ENCODE results near the gene MICB.
A peak's percentile ranks its signal among the peaks of the same experiment; 100 is the strongest.
"Not testable (repeated sequence)": the region's sequence is repeated elsewhere in the genome, so short reads cannot be mapped to it uniquely, and the experiment has no call there.

Gene MICB

DNA sequence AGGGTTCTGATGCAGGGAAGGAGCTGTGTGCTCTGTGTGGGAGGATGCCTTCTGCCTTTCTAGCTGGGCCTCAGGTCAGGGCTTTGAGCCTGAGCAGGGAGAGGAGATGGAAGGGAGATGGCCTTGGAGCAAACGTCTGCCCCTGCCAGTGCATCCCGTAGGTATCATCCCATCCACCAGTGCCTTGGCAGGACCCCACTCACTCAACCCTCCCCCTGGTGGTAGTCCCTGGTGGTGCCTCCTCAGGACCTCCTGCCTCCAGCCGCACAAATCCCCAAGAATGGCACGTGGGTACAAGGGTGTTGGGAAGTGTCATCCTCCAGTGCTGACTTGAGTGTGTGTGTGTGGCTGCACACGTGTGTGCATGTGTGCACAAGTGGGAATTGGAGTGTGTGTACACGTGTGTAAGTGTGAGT, 23.1 kb upstream of the MICB start:
- no peak for DNase-seq (ENCODE audit: low spot score)

GRCh38 chr6:31476515-31477139, 21.3 kb upstream of the MICB start:
- no peak for DNase-seq (ENCODE audit: low spot score)

DNA sequence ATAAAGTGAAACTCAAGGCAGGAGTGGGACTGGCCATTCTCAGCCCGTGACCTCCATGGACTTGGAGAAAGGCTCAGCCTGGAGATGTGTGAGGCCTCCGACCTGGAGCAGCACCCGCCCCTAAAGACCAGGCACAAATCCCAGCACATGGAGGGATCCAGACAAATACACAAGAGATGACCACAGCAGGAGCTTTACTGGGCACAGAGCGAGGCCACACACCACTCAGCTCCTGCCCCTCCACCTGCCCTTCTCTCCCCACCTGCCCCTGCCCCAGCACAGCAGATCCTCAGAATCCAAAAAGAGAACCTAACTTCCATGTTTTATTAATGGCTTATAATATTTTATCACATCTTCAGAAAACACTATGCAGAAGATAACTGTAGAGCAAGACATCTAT, 20.4 kb upstream of the MICB start:
- DNase-seq (ENCODE audit: low spot score), result no peak

GRCh38 chr6:31478186-31478950, 19.6 kb upstream of the MICB start:
- no peak for DNase-seq (ENCODE audit: low spot score)

GRCh38 chr6:31479151-31479932, 18.6 kb upstream of the MICB start:
- DNase-seq (ENCODE audit: low spot score), result no peak

- no peak for DNase-seq (ENCODE audit: low spot score)
These were observed 17.9 kb upstream of the MICB start for GRCh38 chr6:31479933-31480535.

DNA sequence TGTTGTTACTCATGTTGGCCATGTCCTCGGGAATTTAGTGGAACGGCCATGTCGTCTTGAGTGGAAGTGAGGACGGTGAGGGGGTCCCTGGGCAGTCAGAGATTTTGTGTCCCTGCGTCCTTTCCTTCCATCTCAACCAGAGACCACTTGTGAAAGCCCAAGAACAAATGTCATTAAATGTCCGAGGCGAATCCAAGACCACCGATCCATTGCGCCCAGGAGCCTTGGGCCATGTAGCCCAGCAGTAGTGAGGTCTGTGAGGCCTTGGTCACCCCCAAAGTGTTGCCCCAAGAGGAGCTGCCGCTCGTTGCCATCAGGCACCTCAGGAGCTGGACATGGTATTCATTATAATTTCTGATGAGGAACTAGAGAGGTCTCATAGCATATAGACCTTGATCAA, 17.4 kb upstream of the MICB start:
- DNase-seq (ENCODE audit: low spot score), result no peak

GRCh38 chr6:31483392-31483791, 14.6 kb upstream of the MICB start:
- no peak for DNase-seq (ENCODE audit: low spot score)

GRCh38 chr6:31485055-31485454, 12.9 kb upstream of the MICB start:
- DNase-seq (ENCODE audit: low spot score), result no peak

GRCh38 chr6:31486065-31486837, 11.7 kb upstream of the MICB start:
- DNase-seq (ENCODE audit: low spot score), result not testable (repeated sequence)

- DNase-seq (ENCODE audit: low spot score), result not testable (repeated sequence)
These were observed 10.3 kb upstream of the MICB start for GRCh38 chr6:31487674-31488073.

- DNase-seq (ENCODE audit: low spot score), result no peak
These were observed 8.9 kb upstream of the MICB start for GRCh38 chr6:31489086-31489485.

DNA sequence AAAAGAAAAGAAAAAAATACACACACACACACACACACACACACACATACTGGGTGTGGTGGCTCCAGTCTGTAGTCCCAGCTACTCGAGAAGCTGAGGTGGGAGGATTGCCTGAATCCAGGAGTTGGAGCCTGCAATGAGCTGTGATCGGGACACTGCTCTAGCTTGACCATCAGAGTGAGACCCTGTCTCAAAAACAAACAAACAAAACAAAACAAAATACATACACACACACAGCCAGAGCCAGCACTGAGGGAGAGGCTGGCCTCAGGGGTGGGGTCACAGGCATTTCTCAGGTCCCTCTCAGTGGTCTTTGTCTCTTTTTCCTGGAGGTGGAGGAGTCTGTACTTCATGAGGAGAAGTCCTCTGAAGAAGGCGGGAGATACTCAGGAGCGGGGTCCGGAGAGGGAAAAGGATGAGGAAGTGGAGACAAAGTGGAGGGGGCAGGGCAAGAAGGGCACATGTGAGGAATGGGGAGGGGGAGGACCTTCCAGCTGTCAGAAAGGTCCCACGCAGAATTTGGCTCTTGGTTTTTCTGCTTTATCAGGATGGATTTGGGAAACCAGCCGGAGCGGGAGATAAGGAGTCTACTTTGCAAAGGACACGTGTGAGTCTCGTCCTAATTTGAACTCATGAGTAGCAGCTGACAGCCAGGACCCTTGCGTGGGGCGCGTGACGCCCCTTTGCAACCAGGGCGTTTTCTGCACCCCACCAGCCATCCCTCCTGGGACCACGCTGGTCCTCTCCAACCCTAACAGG, 7.7 kb upstream of the MICB start:
- no peak for DNase-seq (ENCODE audit: low spot score)

DNA sequence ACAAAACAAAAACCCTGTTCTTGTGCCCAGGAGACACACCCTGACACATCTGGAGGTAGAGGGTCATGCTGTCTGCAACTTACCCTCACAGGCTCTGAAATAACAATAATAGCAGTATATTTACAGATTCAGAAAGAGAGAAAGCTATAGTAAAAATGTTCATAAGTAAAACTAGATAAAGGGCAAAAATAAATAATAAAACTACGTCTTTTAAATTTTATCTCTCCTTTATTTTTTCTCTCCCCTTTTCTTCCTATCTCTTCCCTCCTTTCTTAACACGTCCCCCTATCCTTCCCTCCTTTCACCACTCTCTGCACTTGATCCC, 4.4 kb upstream of the MICB start:
- DNase-seq (ENCODE audit: low spot score), result not testable (repeated sequence)

- DNase-seq (ENCODE audit: low spot score), result peak; percentile 60
These were observed 3.9 kb upstream of the MICB start for GRCh38 chr6:31493875-31494694.

DNA sequence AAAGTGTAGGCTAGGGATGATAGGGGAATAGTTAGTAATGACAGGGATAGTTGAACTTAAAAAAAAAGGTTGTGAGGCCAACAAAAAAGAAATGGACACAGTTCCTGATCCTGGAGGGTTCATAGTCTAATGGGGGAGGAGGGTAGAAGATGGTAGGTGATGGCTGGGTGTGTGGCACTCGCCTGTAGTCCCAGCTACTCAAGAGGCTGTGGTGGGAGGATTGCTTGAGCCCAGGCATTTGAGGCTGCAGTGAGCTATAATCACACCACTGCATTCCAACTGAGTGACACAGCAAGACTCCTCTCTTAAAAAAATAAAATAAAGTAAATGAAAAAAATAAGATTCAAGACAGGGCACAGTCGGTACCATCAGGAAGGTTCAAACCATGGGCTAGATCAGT, 2.4 kb upstream of the MICB start:
- no peak for DNase-seq (ENCODE audit: low spot score)

GRCh38 chr6:31496826-31497225, 1.1 kb upstream of the MICB start:
- DNase-seq (ENCODE audit: low spot score), result not testable (repeated sequence)

DNA sequence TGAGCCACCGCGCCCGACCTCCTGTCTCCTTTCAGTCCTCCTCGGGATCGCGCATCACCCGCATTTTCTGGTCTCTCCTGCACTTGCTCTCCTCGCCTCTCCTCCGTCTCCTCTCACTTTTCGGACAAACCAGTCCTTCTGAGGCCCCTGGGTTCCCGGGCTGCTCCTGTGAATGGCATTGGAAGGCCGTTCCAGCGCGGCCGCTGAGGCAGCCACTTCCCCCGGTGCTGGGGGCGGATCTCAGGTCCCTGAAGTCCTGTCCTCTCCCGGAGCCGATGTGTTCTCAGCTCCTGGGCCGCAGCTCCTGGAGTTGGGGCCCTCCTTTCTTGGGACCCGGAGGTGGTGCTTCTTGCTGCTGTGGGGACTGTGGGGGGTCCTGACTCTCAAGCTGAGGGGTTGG, 803 bp downstream of the MICB start:
- no peak for DNase-seq (ENCODE audit: low spot score)

DNA sequence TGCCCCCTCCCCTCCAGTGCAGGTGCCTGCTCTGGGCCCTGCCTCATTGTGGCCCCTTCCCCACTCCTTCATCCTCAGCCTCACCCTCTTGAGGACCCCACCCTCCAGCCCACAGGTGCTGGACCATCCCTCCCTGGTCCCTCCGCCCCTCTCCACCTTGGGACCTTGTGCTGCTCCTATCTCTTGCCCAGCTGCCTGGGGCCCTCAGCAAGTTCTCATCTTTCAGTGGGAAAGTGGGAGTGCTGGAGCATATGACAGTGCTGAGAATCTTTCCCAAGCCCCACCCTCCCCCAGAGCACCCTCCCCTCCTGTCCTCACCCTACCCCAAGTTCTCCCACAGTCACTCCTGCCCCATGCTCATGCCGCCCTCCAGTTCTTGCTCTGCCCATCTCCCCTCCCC, 1.7 kb downstream of the MICB start:
- not testable (repeated sequence) for DNase-seq (ENCODE audit: low spot score)

DNA sequence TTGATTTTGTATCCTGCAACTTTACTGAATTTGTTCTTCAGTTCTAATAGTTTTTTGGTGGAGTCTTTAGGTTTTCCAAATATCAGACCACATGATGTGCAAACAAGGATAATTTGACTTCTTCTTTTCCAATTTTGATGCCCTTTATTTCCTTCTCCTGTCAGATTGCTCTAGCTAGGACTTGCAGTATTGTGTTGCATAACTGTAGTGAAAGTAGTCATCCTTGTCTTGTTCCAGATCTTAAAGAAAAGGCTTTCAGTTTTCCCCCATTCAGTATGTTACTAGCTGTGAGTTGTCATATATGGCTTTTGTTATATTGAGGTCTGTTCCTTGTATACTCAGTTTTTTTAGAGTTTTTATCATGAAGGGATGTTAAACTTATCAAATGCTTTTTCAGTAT, 4.6 kb downstream of the MICB start:
- DNase-seq (ENCODE audit: low spot score), result no peak

Measured in germinal center (tissue), 1 donor.